ENCODE results near the gene WDFY4. TPM values are rescaled to one million over a fixed set of nuclear protein-coding genes. Genes with fewer than 3 reads are reported as not detected.

WDFY4 gene
- total RNA-seq, 1 donor: not detected

DNA sequence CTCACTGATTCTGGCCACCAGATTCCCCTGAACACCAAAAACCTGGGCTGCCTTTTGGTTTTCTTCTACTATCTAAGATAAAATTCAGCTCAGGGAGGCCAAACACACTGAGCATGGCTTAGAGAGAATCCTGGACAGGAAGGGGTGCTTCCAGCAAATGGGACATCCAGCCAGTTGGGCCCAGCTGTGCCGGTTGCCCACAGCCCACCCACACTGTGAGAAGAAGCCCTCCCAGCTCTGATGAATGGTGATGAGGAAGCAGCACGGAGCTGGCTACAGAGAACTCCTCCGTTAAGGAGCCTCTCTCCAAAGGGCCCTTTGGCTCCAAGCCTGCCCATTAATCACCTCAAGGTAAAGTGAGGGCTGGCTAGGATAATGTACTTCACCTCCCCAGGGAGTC, 239.1 kb downstream of the WDFY4 start:
- TF ChIP-seq, protein P1, sequence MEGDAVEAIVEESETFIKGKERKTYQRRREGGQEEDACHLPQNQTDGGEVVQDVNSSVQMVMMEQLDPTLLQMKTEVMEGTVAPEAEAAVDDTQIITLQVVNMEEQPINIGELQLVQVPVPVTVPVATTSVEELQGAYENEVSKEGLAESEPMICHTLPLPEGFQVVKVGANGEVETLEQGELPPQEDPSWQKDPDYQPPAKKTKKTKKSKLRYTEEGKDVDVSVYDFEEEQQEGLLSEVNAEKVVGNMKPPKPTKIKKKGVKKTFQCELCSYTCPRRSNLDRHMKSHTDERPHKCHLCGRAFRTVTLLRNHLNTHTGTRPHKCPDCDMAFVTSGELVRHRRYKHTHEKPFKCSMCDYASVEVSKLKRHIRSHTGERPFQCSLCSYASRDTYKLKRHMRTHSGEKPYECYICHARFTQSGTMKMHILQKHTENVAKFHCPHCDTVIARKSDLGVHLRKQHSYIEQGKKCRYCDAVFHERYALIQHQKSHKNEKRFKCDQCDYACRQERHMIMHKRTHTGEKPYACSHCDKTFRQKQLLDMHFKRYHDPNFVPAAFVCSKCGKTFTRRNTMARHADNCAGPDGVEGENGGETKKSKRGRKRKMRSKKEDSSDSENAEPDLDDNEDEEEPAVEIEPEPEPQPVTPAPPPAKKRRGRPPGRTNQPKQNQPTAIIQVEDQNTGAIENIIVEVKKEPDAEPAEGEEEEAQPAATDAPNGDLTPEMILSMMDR (IDR thresholded peaks at IDR 0.05; ENCODE audit: insufficient read depth, low read length): no peak

DNA sequence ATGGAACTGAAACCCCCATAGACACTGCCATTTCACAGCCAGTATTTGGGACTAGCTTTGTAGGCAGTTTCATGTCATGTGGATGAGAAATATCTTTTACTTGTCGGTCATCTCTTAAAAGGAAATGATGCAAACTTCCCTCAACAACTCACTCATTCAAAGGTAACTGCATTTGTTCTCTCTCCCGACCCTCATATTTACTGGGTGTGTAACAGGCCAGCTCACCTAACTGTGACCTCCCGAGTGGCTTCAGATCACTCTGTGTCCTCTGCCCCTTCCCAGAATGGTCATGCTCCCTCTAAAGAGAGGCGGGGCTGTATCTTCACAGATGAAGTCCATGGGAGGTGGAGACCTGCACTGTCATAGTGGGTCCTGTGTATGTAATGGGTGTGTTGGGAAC, 240.3 kb downstream of the WDFY4 start:
- DNase-seq (ENCODE audit: low read depth): no peak
- H3K4me3 ChIP-seq (ENCODE audit: low read depth, low read length): no peak overlapping the region
- TF ChIP-seq, protein P1 (IDR thresholded peaks at IDR 0.05; ENCODE audit: insufficient read depth, low read length): no peak

More for the DNA sequence above, 239.1 kb downstream of the WDFY4 start:
- H3K4me3 ChIP-seq (ENCODE audit: low read depth, low read length): no peak overlapping the region
- DNase-seq (ENCODE audit: low read depth): no peak

DNA sequence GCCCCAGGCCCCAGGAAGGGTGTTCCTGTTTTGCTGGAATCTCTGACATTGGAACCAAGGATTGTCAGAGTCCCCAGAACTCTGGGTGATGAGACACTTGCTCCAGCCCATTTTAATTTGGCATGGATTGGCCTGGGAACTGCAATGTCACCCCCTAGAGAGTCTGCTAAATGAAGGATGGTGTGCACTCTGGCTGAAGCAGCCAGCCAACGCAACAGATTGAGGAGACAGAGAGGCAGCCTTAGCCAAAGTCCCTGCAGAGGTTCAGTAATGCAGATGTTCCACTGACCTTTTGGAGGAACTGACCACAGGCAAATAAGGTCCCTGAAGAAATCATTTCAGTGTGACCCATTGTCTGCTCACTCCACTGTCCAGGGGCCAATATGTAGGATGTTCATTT, 241.6 kb downstream of the WDFY4 start:
- no peak overlapping the region for H3K4me3 ChIP-seq (ENCODE audit: low read depth, low read length)

DNA sequence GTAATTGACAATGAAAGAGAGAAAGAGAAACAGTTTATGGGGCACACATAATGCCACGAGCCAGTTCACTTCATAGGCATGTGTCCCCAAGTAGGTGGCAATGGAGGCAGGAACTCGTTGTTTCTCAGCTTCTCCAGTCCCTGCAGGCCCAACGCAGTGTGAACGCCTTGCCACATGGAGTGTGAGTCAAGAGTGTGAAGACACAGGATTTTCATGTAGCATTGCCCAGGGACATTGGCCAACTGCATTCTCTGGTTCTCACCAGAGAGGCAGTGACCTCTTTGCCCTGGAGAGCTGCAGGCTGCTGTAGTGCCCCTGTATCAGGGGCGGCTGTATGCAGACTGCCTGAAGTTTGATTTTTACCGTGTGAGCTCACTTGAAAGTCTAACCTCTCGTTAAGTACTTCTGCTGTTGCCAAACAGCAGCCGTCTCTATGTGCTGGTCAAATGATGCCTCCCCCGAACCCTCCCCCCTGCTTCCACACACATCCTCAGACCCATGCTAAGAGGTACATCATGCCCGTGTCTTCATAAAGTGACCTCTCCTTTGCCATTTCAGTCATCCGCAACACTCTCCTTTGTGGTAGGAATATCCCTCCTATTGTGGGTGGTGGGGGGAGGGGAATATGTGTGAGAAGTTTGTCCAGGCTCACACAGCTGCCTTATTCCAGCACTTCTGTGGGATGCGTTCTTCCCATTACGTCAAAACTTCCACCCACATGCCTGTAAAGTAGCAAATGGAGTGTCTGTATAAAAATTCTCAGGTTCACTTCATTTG, 242.3 kb downstream of the WDFY4 start:
- DNase-seq (ENCODE audit: low read depth): no peak
- TF ChIP-seq, protein P1 (IDR thresholded peaks at IDR 0.05; ENCODE audit: insufficient read depth, low read length): no peak

More for the DNA sequence above, 241.6 kb downstream of the WDFY4 start:
- TF ChIP-seq, protein P1 (IDR thresholded peaks at IDR 0.05; ENCODE audit: insufficient read depth, low read length): no peak
- DNase-seq (ENCODE audit: low read depth): no peak

DNA sequence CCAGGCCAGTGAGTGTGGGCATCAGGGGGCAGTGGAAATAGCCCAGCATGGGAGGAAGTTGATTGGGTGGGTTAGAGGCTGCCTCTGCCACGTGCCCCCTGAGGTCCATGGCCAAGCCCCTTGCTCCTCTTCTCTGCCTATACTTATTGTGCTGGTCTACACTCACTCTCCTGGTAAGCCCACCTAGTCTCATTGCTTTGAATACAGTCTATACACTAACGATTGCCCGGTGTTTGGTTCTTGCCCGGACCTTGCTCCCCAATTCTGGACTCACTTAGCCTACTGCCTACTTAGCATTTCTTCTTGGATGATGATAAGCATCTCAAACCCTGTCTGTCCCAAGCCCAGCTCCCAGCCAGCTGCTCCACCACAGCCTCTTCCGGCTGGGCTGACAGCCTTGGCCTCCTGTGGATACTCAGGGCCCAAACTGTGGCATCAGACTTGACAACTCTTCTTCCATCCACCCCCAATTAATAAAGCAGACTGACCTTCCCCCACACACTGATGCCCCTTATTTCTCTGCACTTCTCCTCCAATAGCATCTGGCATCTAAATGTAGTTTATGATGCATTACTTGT, 244.8 kb downstream of the WDFY4 start:
- no peak overlapping the region for H3K4me3 ChIP-seq (ENCODE audit: low read depth, low read length)
- DNase-seq (ENCODE audit: low read depth): no peak
- TF ChIP-seq, protein P1 (IDR thresholded peaks at IDR 0.05; ENCODE audit: insufficient read depth, low read length): no peak

More for the DNA sequence above, 242.3 kb downstream of the WDFY4 start:
- no peak overlapping the region for H3K4me3 ChIP-seq (ENCODE audit: low read depth, low read length)

DNA sequence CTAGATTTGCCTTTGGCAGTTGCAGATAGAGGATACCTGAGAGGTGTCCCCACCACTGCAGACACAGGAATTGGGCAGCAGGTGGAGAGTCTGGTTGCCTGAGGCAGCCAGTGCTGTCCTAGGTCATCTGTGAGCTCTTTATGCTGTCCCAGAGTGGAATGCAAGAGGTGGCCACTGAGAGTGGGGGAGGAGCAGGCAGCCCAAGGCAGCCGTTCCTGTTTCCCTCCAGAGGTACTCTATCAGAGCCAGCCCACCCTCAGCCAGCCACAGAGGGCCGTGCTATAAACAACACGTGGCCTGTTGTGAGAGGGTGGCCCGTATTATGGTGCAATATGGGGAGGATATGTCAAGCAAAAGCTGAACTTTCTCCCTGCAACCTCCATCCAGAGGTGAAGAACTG, 246.5 kb downstream of the WDFY4 start:
- TF ChIP-seq, protein P1 (IDR thresholded peaks at IDR 0.05; ENCODE audit: insufficient read depth, low read length): no peak
- no peak for DNase-seq (ENCODE audit: low read depth)
- H3K4me3 ChIP-seq (ENCODE audit: low read depth, low read length): no peak overlapping the region

Measured in fibroblast of the aortic adventitia (primary cell).